Keratinocyte (primary cell): Measurements from ENCODE around the gene BCL7A.

Source experiments
- CTCF ChIP-seq, 3 experiments: IDR thresholded peaks in 1 of 3; conservative IDR thresholded peaks in 1 of 3; optimal IDR thresholded peaks in 1 of 3; 2 replicates in 2 of 3; 3 replicates in 1 of 3; pipeline versions ENCODE3 to v1.5.1; 2011; ENCODE audit warnings: low read length in 3 of 3, mild to moderate bottlenecking in 3 of 3, moderate library complexity in 2 of 3, control low read depth in 1 of 3, inconsistent platforms in 1 of 3; ENCODE audit not compliant: insufficient read depth in 2 of 3; ENCODE audit errors: extremely low read depth in 1 of 3
- EZH2 ChIP-seq: IDR thresholded peaks from one replicate; pipeline ENCODE4 v1.6.1; 2012; ENCODE audit warnings: inconsistent platforms, mild to moderate bottlenecking, low read length, moderate library complexity

DNA sequence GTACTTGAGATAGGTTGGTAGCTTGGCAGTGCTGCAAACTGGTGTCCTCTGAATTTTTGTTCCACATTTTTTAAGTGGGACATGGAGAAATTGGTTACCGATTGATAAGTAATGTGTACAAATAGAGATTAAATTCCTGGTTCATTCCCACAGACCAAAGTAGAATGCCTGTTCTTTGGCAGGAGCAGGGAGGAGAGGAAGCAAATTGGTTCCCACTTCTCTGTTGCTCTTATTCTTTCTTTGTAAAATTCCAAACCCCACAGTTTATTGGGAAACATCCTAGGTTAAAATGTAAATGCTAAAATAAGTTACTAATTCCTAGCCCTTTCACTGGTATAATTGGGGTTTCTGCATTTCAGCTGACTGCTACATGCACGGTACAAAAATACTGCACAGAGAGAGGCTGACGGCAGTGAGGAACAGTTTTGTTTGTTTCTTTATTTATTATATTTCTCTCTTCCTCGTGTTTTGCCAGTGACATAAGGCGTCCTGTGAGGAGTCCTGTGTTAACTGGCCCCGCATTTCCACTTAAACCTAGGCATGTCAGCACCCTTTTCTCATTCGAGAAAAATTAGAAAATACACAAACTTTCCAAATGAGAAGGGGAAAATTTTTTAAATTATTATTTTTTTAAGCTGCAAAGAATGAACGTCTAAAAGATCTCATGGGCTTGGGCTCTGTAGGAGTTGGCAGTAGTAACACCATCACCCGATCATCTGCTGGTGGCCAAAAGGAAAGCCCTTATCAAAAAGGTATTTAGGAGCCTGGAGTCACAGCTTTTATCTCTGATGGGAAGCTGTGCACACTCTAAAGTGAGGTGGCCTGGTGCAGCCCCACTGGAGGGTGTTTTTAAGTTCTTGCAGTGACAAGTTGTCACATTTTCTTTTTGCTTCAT lies 25.4 kb upstream of the BCL7A start:
- TF ChIP-seq CTCF (optimal IDR thresholded peaks at IDR 0.05 in 1 of 3, IDR thresholded peaks at IDR 0.05 in 1 of 3, conservative IDR thresholded peaks at IDR 0.05 in 1 of 3; ENCODE audit: extremely low read depth in 1 of 3, insufficient read depth in 2 of 3, low read length in 3 of 3) = no peak
- TF ChIP-seq EZH2 = no peak
